Measurements from ENCODE around the gene TBCD.
A peak's percentile ranks its signal among the peaks of the same experiment; 100 is the strongest.
"Not testable (repeated sequence)": the region's sequence is repeated elsewhere in the genome, so short reads cannot be mapped to it uniquely, and the experiment has no call there.

The TBCD gene

GRCh38 chr17:82782657-82783207 is 30.9 kb downstream of the TBCD start:
- no peak for TF ChIP-seq CTCF (conservative IDR thresholded peaks at IDR 0.05)
- H3K27ac ChIP-seq, result peak overlapping the region; percentile 79

GRCh38 chr17:82783498-82783897 is 31.6 kb downstream of the TBCD start:
- TF ChIP-seq CTCF (conservative IDR thresholded peaks at IDR 0.05), result no peak
- H3K27ac ChIP-seq, result no peak overlapping the region

GRCh38 chr17:82785581-82785980 is 33.7 kb downstream of the TBCD start:
- H3K27ac ChIP-seq, result not testable (repeated sequence)

- H3K27ac ChIP-seq, result no peak overlapping the region
Measured at GRCh38 chr17:82786427-82786826, 34.6 kb downstream of the TBCD start.

GRCh38 chr17:82787081-82787848 is 35.4 kb downstream of the TBCD start:
- H3K27ac ChIP-seq, result no peak overlapping the region
- TF ChIP-seq CTCF (conservative IDR thresholded peaks at IDR 0.05), result no peak

More at GRCh38 chr17:82786427-82786826, 34.6 kb downstream of the TBCD start:
- TF ChIP-seq CTCF (conservative IDR thresholded peaks at IDR 0.05), result no peak

- no peak overlapping the region; the same call in 1 of the 2 replicates for H3K27ac ChIP-seq
- no peak for TF ChIP-seq CTCF (conservative IDR thresholded peaks at IDR 0.05)
Measured at GRCh38 chr17:82788206-82789001, 36.5 kb downstream of the TBCD start.

- no peak for TF ChIP-seq CTCF (conservative IDR thresholded peaks at IDR 0.05)
- no peak overlapping the region; the same call in 1 of the 2 replicates for H3K27ac ChIP-seq
Measured at GRCh38 chr17:82789051-82789592, 37.3 kb downstream of the TBCD start.

All from VCaP (cell line).